PFSK-1 (cell line): ENCODE measurements around the gene TAS2R46.
"Not testable (repeated sequence)": the region's sequence is repeated elsewhere in the genome, so short reads cannot be mapped to it uniquely, and the experiment has no call there.

Source experiments
- POLR2AphosphoS5 ChIP-seq: IDR thresholded peaks from 2 replicates; pipeline ENCODE4 v1.6.1; 2012; ENCODE audit warnings: low read depth, mild to moderate bottlenecking, control low read depth, low read length, moderate library complexity
- SIN3A ChIP-seq: IDR thresholded peaks from 2 replicates; pipeline ENCODE4 v1.6.1; 2012; ENCODE audit warnings: mild to moderate bottlenecking, low read length, moderate library complexity, borderline replicate concordance; ENCODE audit not compliant: insufficient read depth
- TAF1 ChIP-seq: IDR thresholded peaks from 2 replicates; pipeline ENCODE4 v1.6.1; 2012; ENCODE audit warnings: low read length, control low read depth, borderline replicate concordance; ENCODE audit not compliant: insufficient read depth
- TF ChIP-seq, protein P1 (sequence below), 2 experiments: IDR thresholded peaks; 2 replicates each; pipeline versions ENCODE4 v1.6.1 to v1.8.0; 2011 to 2012; ENCODE audit warnings: low read depth in 2 of 2, low read length in 2 of 2, control low read depth in 1 of 2, inconsistent platforms in 1 of 2, mild to moderate bottlenecking in 1 of 2, moderate library complexity in 1 of 2; ENCODE audit not compliant: insufficient read depth in 1 of 2

- not testable (repeated sequence) for TF ChIP-seq POLR2AphosphoS5, SIN3A, TAF1
- TF ChIP-seq, protein P1, sequence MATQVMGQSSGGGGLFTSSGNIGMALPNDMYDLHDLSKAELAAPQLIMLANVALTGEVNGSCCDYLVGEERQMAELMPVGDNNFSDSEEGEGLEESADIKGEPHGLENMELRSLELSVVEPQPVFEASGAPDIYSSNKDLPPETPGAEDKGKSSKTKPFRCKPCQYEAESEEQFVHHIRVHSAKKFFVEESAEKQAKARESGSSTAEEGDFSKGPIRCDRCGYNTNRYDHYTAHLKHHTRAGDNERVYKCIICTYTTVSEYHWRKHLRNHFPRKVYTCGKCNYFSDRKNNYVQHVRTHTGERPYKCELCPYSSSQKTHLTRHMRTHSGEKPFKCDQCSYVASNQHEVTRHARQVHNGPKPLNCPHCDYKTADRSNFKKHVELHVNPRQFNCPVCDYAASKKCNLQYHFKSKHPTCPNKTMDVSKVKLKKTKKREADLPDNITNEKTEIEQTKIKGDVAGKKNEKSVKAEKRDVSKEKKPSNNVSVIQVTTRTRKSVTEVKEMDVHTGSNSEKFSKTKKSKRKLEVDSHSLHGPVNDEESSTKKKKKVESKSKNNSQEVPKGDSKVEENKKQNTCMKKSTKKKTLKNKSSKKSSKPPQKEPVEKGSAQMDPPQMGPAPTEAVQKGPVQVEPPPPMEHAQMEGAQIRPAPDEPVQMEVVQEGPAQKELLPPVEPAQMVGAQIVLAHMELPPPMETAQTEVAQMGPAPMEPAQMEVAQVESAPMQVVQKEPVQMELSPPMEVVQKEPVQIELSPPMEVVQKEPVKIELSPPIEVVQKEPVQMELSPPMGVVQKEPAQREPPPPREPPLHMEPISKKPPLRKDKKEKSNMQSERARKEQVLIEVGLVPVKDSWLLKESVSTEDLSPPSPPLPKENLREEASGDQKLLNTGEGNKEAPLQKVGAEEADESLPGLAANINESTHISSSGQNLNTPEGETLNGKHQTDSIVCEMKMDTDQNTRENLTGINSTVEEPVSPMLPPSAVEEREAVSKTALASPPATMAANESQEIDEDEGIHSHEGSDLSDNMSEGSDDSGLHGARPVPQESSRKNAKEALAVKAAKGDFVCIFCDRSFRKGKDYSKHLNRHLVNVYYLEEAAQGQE (IDR thresholded peaks at IDR 0.05; ENCODE audit: insufficient read depth in 1 of 2, low read depth in 2 of 2, low read length in 2 of 2) = not testable (repeated sequence)
Measured at GRCh38 chr12:11062194-11062593, at the start of gene TAS2R46.
